NCI-H82 treated with DMSO at 0.1 percent for 48 hours (cell line): ENCODE data around the gene C2orf68.
"Not testable (repeated sequence)": the region's sequence is repeated elsewhere in the genome, so short reads cannot be mapped to it uniquely, and the experiment has no call there.

Source experiments
- DNase-seq: peaks from one replicate; lab custom pipeline; 2025; ENCODE audit not compliant: unreplicated experiment; lab: John Stamatoyannopoulos, UW

C2orf68 gene

DNA sequence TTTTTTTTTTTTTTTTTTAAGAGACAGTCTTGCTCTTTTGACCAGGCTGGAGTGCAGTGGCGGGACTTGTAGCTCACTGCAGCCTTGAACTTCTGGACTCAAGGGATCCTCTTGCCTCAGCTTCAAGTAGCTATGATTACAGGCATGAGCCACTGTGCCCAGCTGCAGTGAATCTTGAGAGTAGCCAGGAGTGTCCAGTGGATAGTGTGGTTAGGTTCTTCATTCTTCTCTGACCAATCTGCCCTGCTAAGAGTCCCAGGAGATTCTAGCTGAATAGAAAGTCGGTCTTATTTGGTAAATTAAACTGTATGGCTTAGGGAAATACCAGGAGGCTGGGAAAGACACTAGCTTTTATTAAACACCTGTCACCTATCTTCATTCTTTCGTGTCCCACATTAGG is 19.4 kb upstream of the C2orf68 start:
- DNase-seq: no peak

DNA sequence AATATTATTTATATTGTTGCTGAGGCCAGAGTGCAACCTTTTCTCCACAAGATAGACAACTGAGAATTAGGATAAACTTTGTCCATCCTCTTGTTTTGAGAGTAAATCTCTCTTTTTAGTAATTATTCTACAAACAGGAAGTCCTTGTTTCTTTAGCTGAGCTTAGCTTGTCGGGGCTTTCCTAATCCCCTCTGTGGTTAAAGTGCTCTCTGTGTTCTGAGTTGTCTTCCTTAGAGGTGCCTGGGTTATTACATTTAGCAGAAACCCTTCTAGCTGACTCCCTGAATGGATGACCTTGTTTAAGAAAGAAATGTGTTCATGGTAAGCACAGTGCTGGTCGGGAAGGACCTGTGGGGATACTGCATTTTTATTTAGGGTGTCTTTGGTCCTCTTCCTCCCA is 16.8 kb upstream of the C2orf68 start:
- no peak for DNase-seq

DNA sequence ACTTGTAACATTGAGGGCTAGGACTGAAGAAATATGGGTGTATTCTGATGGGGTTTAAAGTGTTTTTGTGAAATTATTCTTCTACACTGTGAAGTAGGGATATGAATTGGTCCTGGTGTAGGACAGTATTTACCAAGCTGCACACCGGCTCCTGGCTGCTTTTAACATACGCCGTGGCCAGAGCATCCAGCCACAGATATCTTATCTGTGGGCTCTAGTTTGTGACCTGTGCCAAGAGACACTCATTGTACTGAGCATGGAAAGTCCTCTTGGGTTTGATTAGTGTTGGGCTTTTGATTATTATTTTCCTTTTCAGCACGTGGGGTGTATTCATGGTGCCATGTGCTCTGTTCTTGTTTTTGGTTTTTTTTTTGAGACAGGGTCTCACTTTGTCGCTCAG is 12.1 kb upstream of the C2orf68 start:
- DNase-seq: no peak

DNA sequence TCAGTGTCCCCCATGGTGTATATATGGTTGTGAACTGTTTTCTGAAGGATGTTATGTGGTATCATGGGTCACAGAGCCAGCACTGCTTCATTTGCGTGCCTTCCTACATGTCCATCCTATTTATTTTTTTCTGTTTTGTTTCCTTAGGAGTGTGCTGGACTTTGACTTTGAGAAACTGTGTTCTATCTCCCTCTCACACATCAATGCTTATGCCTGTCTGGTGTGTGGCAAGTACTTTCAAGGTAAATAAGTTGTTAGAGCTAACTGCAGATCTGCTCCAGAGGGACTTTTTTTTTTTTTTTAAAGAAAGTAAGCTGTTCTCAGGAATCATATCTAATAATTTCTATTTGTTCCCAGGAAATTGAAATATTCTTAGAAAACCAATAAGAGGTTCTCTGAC is 9.5 kb upstream of the C2orf68 start:
- DNase-seq: no peak

DNA sequence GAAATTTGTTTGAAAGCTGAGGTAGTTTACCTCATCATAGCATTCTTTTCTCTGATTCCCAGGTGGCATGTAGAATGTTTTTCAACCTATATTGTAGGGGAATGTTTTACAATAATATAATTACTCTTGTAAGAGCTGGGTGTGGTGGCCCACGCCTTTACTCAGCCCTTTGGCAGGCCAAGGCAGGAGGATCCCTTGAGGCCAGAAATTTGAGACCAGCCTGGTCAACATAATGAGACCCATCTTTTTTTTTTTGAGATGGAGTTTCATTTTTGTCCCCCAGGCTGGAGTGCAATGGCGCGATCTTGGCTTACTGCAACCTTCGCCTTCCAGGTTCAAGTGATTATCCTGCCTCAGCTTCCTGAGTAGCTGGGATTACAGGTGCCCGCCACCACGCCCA is 7.8 kb upstream of the C2orf68 start:
- no peak for DNase-seq

DNA sequence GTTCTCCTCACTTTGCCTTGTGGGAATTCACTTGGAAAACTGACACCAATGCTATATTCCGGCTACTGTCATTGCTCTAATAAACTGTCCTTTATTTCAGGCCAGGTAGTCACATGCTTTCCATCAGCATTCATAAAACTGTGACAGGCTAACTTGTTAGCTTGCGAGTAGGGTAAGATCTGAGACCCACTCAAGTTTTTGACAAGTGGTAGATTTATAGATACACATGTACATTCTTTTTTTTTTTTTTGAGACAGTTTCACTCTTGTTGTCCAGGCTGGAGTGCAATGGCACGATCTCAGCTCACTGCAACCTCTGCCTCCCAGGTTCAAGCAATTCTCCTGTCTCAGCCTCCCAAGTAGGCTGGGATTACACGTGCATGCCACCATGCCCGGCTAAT is 5.9 kb upstream of the C2orf68 start:
- DNase-seq: not testable (repeated sequence)

DNA sequence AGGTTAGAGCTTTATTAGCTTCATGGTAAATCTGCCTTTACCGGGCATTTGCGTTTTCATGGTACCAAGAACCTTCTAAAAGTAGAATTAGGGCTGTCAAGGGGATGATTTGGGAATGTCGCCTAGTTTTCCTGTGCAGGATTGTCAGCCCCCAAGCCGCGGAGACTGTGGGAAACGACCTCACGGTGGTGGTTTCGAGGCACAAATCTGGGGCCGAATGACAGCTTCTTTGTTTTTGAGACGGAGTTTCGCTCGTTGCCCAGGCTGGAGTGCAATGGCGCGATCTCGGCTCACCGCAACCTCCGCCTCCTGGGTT is 3.5 kb upstream of the C2orf68 start:
- no peak for DNase-seq

DNA sequence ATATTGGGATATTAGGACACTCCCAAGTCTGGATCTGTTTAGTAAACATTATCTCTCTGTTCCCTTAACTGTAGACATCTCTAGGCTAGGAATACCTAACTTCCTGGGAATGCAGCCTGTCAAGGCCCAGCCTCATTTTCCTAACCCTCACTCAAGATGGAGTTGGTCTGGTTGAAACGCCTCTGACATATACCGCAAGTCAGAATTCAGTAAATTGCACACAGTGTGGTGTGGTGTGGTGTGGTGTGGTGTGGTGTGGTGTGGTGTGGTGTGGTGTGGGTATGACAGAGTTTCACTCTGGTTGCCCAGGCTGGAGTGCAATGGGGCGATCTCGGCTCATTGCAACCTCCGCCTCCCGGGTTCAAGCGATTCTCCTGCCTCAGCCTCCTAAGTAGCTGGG is 2.9 kb upstream of the C2orf68 start:
- DNase-seq: not testable (repeated sequence)

DNA sequence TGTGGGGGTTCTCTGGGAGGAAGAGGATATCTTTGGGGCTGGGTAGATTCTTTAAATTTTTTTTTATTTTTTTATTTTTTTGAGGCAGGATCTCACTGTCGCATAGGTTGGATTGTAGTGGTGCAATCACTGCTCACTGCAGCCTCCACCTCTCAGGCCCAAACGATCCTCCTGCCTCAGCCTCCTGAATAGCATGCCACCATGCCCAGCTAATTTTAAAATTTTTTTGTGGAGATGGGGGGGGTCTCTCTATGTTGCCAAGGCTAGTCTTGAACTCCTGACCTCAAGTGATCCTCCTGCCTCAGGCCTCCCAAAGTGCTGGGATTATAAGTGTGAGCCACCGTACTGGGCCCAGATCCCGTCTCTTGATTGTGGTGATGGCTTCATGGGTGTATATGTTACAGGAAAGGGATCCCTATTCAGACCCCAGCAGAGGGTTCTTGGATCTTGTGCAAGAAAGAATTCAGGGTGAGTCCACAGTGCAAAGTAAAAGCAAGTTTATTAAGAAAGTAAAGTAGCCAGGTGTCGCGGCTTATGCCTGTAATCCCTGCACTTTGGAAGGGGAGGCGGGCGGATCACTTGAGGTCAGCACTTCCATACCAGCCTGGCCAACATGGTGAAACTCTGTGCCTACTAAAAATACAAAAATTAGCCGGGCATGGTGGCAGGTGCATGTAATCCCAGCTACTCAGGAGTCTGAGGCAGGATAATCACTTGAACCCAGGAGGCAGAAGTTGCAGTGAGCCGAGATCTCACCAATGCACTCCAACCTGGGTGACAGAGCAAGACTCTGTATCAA is 2.0 kb upstream of the C2orf68 start:
- peak; percentile 26 for DNase-seq

DNA sequence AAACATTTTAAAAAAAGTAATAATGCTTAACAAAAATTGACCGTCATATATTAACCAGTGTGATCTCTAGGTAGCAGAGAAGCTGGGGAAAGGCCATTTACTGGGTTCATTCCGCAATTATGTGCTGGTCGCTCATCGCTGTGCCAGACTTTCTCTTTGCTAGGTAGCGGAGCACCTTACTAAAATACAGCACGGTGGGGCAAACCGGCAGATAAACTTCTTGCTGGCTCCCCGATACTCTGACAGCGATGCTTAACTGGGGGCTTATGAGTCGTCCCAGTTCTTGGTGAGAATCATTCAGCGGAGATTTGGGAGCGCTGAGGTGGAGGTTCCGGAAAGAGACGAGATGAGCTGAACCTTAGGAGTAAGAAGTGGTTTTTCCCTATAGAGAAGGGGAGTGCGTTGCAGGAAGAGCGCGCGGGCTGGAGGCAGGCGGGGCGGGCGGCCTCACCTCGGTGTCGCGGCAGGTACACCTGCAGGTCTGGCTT is 605 bp downstream of the C2orf68 start:
- DNase-seq: peak; percentile 8

DNA sequence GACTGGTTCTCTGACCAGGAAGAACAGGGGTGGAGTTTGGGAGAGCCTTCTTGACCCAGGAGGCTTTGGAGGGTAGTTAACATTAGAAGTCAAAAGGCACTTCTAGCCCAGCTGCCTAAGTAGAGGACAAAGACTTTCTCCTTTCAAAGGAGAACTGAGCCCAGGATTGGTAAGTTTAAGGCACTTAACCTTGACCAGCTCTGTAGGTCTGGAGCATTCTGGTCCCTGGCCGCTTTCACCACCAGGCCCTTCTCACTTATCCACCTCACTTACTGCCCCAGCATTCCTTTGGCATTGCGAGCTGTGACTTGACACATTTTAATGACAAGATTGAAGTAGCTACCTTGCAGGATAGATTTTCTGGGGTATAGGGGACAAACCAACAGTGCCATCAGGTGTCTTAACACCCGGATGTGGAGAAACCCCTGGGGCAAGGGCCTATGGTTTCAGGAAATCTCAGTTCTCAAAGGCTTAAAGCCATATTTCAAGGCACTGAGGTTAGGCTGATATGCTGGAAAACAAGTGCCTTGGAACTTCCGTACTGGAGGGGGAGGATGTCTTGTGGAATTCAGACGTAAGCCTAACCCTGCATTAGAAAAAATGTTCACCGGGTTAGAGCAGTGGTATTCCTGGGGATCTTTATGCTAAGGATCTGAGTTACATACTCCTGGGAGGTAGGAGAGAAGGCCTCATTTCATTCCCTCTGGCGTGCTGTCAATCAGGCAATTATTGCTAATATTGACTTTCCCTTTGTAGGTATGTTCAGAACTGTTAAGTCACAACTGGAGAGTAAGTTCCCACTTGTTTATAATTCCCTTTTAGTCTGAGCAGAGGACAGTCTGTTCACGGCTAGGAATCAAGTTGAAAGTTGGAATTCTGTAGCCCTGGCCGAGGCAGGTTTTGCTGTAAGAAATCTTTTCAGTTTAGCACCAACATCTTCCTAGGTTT is 4.3 kb downstream of the C2orf68 start:
- DNase-seq: no peak

DNA sequence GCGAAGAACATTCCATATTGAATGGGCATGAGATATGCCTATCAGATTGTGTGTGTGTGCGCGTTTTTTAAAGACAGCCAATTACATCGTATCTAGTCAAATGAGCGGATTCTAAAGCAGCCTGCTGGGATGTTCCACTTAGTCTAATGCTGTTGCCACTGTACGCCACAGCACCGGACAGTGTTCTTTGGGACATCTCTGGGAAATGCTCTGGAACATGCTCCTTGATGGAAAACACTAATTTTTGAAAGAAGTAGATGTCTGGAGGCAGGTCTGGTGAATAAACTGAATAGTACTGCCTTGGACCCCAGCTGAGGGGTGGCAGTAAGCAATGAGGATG is 5.8 kb downstream of the C2orf68 start:
- no peak for DNase-seq

DNA sequence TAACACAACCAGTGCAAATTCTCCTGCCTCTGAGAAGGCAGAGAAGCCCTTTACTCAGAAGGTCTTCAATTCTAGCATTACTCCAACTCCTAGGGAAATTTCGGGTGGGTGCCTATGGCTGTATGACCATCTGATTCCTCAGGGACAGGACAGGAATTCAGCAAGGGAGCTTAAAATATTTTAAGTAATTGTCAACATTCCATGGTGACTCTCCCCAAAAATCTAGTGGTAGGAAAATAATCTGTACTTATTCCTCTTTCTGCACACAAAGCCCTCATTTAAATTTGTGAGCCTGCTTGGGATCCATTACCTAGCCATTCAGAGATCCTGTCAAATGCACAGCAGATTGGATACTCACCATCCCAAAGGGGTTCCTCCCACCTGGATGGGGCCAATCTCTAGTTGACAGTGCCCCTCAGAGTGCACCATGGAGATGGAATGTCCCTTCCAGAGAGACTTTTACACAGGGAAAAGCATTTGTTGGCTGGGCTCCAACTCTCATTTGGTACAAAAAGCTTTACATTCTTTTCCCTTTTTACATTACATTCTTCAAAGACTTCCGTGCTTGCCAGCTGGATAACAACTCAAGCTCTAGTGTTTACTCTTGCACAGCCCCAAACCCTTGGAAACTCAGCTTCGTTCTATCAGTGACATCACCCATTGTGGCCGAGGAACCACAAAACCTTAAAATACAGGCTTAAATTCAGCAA is 6.3 kb downstream of the C2orf68 start:
- no peak for DNase-seq

DNA sequence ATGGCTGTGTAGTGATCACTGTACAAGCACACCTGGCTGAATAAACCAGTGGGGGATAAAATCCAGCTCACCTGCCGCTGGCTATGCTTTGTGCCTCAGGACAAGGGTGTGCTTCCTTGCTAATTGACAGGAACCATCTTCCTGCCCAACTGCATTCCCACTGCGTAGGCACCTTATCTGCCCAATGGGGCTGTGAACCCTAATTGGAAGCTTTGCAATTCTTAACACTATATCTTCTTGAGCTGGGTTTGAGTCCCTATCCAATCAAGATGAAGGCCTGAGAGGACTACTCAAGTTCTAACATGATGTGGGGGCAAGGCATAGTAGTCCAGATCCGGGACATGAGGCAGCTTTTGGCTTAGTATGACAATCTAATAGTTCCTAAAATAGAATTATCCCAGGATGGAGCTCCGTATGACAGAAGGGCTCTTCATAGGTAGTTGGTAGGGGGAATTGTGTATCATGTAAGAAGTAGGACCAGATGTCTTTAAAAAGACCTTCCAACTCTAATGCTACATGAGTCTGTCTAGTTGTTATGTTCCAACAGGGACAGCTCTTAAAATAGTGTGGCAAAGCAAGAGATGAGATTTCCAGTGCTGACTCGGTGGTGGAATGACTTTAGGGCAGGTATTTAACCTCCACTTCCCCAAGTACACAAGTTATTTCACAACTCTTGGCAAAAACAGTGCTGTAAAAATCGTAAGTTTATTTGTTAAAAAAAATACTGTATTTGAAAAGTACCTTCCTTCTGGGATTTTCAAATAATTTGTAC is 7.1 kb downstream of the C2orf68 start:
- no peak for DNase-seq

DNA sequence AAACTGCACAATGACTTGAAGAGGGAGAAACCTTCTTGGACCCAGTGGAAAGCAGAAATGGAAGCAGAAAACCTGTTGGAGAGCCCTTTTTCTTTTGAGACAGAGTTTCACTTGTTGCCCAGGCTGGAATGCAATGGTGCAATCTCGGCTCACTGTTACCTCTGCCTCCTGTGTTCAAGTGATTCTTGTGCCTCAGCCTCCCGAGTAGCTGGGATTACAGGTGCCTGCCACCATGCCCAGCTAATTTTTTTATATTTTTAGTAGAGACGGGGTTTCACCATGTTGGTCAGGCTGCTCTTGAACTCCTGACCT is 7.8 kb downstream of the C2orf68 start:
- DNase-seq: not testable (repeated sequence)

DNA sequence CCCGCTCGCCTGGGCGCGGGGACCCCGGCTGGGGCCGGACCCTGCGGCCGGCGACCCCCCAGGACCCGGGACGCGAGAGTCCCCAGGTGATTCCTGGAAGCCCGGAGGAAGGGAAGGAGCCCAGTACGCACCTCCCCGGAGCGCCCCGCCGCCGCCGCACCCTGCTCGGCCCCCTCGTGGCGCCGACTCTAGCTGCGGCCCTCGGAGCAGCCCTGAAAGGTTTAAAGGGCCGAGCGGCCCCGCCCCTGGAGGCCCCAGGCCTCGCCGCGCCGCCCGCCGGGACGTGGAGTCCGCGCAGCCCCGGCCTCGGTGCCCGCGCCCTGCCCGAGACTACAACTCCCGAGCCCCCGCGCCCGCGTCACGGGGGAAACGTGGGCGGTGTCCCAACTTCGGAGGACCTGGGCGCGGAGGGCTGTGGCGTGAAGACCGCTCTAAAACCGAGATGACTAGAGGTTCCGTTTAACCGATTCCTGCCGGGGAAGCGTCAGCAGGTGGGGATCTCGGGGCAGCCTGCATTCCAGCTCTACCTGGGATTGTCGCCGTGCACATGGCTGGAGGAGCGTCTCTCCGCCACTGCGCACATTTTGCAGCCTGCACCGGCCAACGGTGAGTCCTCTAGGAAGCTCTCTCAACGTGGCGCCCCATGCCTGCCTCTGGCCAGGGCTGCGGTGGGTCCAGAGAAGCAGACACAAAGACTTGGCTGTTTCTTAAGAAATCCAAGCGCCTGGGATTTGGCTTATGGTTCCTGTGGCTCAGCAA is 9.2 kb downstream of the C2orf68 start, which contains the start of gene TMEM150A:
TSS of gene TMEM150A (minus strand) at position 223 of the 759 bp plus-strand sequence. CDS start 750 bp downstream, outside the sequence.
- DNase-seq: peak; percentile 64

DNA sequence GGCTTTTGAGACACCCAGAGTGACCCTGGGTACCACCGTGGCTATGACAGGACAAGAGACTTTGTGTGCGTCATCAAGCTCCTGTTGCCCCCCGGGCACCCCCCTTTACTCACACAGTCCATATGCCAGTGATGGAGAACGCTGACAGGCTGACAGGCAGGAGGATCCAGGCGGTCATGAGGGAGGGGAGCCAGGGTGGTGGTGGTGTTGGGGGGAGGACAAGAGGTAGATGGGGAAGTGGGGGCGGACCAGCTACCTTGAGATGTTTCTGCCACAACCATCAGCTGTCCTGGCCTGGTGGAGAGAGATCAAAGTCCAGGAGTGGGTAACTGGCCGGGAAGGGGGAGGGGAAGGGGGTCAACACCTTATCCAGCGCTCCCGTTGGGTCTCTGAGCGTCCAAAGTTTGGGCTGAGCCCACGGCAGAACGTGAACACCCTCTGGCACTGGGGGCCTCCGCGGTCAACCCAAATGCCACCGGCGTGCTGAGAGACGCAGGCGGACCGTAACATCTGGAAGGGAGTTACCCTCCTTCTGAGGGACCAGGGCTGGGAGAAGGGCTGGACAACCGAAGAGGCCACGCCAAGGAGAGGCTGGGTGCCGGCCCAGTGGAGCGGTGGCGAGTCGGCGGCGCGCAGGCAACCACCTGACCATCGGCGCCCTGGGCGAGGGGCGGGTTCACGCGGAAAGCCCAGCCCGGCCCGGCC is 9.9 kb downstream of the C2orf68 start:
- no peak for DNase-seq

DNA sequence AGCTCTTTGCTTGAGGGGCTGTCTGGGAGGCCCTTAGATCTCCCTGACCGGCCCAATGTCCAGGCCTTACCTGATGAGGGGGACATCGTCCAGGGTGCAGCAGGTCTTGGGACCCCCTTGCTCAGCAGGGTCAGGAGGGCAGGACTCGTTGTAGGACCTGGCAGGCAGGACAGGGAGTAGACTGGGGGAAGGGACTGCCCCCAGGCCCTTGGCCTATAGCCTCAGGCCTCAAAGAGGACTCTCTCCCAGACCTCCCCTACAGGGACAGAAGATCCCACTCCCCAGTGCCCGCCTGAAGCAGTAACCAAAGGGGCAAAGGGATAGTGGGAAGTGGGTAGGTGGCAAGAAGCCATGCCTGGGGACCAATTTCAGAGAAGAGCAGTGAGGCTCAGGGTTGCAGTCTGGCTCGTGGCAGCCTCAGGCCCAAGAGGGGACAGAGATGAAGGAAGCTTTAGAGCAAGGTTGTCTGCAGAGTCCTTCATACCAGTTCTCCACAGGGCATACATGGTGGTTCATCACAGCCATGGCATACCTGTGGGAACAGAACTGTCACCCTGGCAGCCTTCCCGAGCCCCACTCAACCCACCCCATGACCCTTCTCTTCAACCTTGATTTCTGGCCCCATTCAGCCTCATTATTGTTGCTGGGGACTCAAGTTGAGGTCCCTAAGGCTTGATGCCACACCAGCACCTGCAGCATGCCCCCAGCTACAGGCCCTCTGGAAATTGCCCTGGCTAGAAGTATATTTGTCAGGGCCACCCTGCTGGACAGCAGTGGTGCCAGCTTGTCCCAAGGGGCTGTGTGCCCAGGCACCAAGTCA is 10.7 kb downstream of the C2orf68 start:
- DNase-seq: no peak

DNA sequence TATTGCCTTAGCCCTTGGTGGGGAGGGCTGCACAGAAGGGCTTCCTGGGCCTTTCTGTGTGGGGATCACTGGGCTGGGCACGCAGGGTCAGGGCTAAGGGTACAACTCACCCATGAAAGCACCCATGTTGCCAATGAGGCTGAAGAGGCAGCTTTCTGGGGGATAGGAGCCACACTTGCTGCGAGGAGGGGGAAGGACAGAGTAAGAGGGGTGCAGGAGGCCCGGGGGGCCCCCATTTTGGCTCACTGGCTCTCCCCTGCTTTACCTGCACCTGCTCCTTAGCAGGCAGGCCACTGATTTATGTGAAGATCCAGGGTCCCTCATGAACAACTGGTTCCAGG is 11.7 kb downstream of the C2orf68 start:
- DNase-seq: no peak
